ENCODE results near the gene MSI1. TPM values are rescaled to one million over a fixed set of nuclear protein-coding genes. Genes with fewer than 3 reads are reported as not detected.
A peak's percentile ranks its signal among the peaks of the same experiment; 100 is the strongest.

MSI1 gene
- total and polyA plus RNA-seq, 2 experiments from 2014 or later: 12.8 to 16.9 TPM

GRCh38 chr12:120376009-120376408 lies 7.0 kb upstream of the MSI1 start:
- Mint-ChIP-seq H3K36me3 (ENCODE audit: low read depth) (no peaks in the 10 kb centered on the region), H3K9me3 (no peaks in the 10 kb centered on the region), H3K27ac (no peak overlapping the region), H3K27me3 (ENCODE audit: insufficient read depth, low read depth, poor library complexity) (peaks cover 13% of the 10 kb centered on the region), H3K4me3 (no peak overlapping the region), H3K4me1 (peaks cover 35% of the 10 kb centered on the region)
- no peak for DNase-seq (ENCODE audit: low spot score)
- Histone ChIP-seq H3K4me1 (ENCODE audit: insufficient read depth) (peaks cover 32% of the 10 kb centered on the region), H3K27ac (ENCODE audit: low read depth) (no peak overlapping the region), H4K20me1 (replicated peaks; ENCODE audit: insufficient read depth) (no peaks in the 10 kb centered on the region), H3K4me2 (peak overlapping the region; percentile 40), H3F3A (replicated peaks; ENCODE audit: low read depth) (peaks cover 9% of the 10 kb centered on the region; the same call in 1 of the 2 replicates), H3K27me3 (ENCODE audit: insufficient read depth) (peaks cover 21% of the 10 kb centered on the region), H3K79me2 (replicated peaks; ENCODE audit: insufficient read depth) (no peaks in the 10 kb centered on the region), H2AFZ (no peak overlapping the region; the same call in 1 of the 2 replicates), H3K9me2 (ENCODE audit: insufficient read depth) (no peaks in the 10 kb centered on the region), H3K36me3 (ENCODE audit: insufficient read depth) (no peaks in the 10 kb centered on the region), H3K4me3 (no peak overlapping the region)
- ATAC-seq: peak; percentile 43
- TF ChIP-seq CTCF (conservative IDR thresholded peaks at IDR 0.05; ENCODE audit: low read depth in 2 of 2): no peak
- no peak for TF ChIP-seq EZH2phosphoT487 (IDR thresholded peaks at IDR 0.05; ENCODE audit: unreplicated experiment)
- no peak for TF ChIP-seq ZNF331 (CRISPR knock-in tag; IDR thresholded peaks at IDR 0.05; ENCODE audit: low read depth)
- no peak for TF ChIP-seq JUNB (IDR thresholded peaks at IDR 0.05; ENCODE audit: unreplicated experiment)
- no peak for TF ChIP-seq ZNF462 (CRISPR knock-in tag; IDR thresholded peaks at IDR 0.05)
- TF ChIP-seq ETS1 (IDR thresholded peaks at IDR 0.05): no peak
- TF ChIP-seq STAT1 (IDR thresholded peaks at IDR 0.05; ENCODE audit: unreplicated experiment): no peak
- TF ChIP-seq POLR2AphosphoS5 (IDR thresholded peaks at IDR 0.05; ENCODE audit: low read depth): no peak
- TF ChIP-seq ZNF114 (CRISPR knock-in tag; IDR thresholded peaks at IDR 0.05): no peak
- no peak for TF ChIP-seq NANOG (IDR thresholded peaks at IDR 0.05; ENCODE audit: borderline replicate concordance)
- TF ChIP-seq EZH2 (IDR thresholded peaks at IDR 0.05; ENCODE audit: low read depth, unreplicated experiment): no peak
